Hepatocyte (in vitro differentiated cells): ENCODE results near the gene CDH4. TPM values are rescaled to one million over a fixed set of nuclear protein-coding genes. Genes with fewer than 3 reads are reported as not detected.

ENCODE experiments used
- DNase-seq: peaks from one replicate; pipeline ENCODE4 v3.0.0-alpha.2; 2016; ENCODE audit warnings: low spot score
- H2AFZ ChIP-seq: fragments of 200-600 bp; sonication (generic); 2 replicates; pipeline ENCODE4 v1.6.0; 2016; ENCODE audit warnings: antibody characterized with exemption, mild to moderate bottlenecking
- H3K27ac ChIP-seq: fragments of 200-600 bp; sonication (generic); 2 replicates; pipeline ENCODE4 v1.5.1; 2016; ENCODE audit warnings: mild to moderate bottlenecking
- H3K27me3 ChIP-seq: fragments of 200-600 bp; sonication (generic); 2 replicates; pipeline ENCODE4 v1.6.1; 2016
- H3K36me3 ChIP-seq: fragments of 200-600 bp; sonication (generic); replicated peaks from 2 replicates; pipeline ENCODE4 v1.5.1; 2016; ENCODE audit warnings: low read depth; ENCODE audit not compliant: insufficient read depth
- H3K4me1 ChIP-seq: fragments of 200-600 bp; sonication (generic); 2 replicates; pipeline ENCODE4 v1.5.1; 2016; ENCODE audit warnings: mild to moderate bottlenecking, moderate library complexity; ENCODE audit not compliant: insufficient read depth
- H3K4me2 ChIP-seq: fragments of 200-600 bp; sonication (generic); 2 replicates; pipeline ENCODE4 v1.6.0; 2016
- H3K4me3 ChIP-seq: fragments of 200-600 bp; sonication (generic); 2 replicates; pipeline ENCODE4 v1.5.1; 2016; ENCODE audit warnings: mild to moderate bottlenecking
- H3K79me2 ChIP-seq: fragments of 200-600 bp; sonication (generic); 2 replicates; pipeline ENCODE4 v1.6.0; 2017; ENCODE audit warnings: mild to moderate bottlenecking
- H3K9me2 ChIP-seq: fragments of 200-600 bp; sonication (generic); replicated peaks from 2 replicates; pipeline ENCODE4 v1.6.0; 2017; ENCODE audit warnings: mild to moderate bottlenecking; ENCODE audit not compliant: insufficient read depth
- H3K9me3 ChIP-seq: fragments of 200-600 bp; sonication (generic); 2 replicates; pipeline ENCODE4 v1.5.1; 2016; ENCODE audit warnings: low read depth, mild to moderate bottlenecking
- H4K20me1 ChIP-seq: fragments of 200-600 bp; sonication (generic); 2 replicates; pipeline ENCODE4 v1.6.0; 2016; ENCODE audit warnings: mild to moderate bottlenecking; ENCODE audit not compliant: insufficient read depth, poor library complexity, severe bottlenecking
- CTCF ChIP-seq: fragments of 200-600 bp; sonication (generic); IDR thresholded peaks from 2 replicates; pipeline ENCODE4 v1.5.1; 2016; ENCODE audit warnings: antibody characterized with exemption, mild to moderate bottlenecking; ENCODE audit not compliant: poor library complexity
- EZH2 ChIP-seq: fragments of 200-600 bp; sonication (generic); IDR thresholded peaks from 2 replicates; pipeline ENCODE4 v1.6.1; 2016; ENCODE audit warnings: antibody characterized with exemption, mild to moderate bottlenecking, borderline replicate concordance
- EZH2phosphoT487 ChIP-seq: fragments of 200-600 bp; sonication (generic); IDR thresholded peaks from one replicate; pipeline ENCODE4 v1.6.1; 2018; ENCODE audit warnings: antibody characterized with exemption, mild to moderate bottlenecking, low read depth, moderate library complexity; ENCODE audit not compliant: unreplicated experiment, severe bottlenecking
- WGBS: methylation state at CpG from one replicate; pipeline ENCODE4 v1.1.6; 2016; ENCODE audit warnings: low lambda C conversion rate; ENCODE audit errors: missing lambda C conversion rate; 5-methylcytosine and 5-hydroxymethylcytosine counted together
- polyA plus RNA-seq: library from polyadenylated mRNA; unstranded; fragments of >200 nt; fragmentation: Nextera tagmentation; extraction: Ambion mirVana; gene quantifications from 2 replicates; pipeline ENCODE4 v1.2.1, GENCODE V29; 2016
- total RNA-seq: library from RNA; depleted of rRNA; stranded (reverse); fragments of >200 nt; gene quantifications from 2 replicates; pipeline ENCODE4 v1.2.3, GENCODE V29; 2014

The CDH4 gene
- total and polyA plus RNA-seq, 2 experiments from 2014 or later: 0.53 to 0.73 TPM

DNA sequence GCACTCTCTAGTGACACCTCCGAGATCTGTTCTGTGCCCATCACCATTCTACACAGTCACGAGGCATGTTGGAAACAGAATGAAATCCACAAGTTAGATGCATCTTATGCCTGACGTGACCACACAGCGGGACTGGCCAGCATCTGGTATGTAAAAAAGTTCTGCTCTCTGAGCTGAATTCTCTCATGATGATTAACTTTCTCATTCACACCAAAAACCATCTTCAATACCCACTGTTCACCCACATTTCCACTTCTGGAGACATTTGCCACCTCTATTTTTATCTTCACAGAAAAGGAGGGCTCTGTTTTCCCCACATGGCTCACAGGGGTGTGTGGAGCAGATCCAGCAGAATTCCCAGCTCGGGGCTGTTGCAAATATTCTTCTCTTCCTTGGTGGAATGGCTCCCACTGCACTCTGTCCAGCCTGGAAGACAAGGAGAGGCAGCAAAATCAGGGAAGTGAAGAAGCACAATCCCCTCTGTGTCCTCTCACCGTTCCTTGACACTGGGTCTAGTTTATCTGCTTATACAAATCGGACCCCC lies 510.2 kb downstream of the CDH4 start:
- Histone ChIP-seq H3K4me3 (no peak overlapping the region), H3K79me2 (no peaks in the 10 kb centered on the region), H3K4me1 (no peaks in the 10 kb centered on the region), H3K4me2 (no peak overlapping the region), H3K27ac (no peak overlapping the region), H2AFZ (no peak overlapping the region), H4K20me1 (no peaks in the 10 kb centered on the region), H3K36me3 (no peaks in the 10 kb centered on the region), H3K27me3 (peaks cover 6% of the 10 kb centered on the region), H3K9me2 (no peaks in the 10 kb centered on the region), H3K9me3 (no peaks in the 10 kb centered on the region)
- no peak for DNase-seq
- WGBS: 85% methylated on average over 7 of the region's 7 CpGs
- TF ChIP-seq EZH2 (no peak), EZH2phosphoT487 (no peak), CTCF (no peak)

DNA sequence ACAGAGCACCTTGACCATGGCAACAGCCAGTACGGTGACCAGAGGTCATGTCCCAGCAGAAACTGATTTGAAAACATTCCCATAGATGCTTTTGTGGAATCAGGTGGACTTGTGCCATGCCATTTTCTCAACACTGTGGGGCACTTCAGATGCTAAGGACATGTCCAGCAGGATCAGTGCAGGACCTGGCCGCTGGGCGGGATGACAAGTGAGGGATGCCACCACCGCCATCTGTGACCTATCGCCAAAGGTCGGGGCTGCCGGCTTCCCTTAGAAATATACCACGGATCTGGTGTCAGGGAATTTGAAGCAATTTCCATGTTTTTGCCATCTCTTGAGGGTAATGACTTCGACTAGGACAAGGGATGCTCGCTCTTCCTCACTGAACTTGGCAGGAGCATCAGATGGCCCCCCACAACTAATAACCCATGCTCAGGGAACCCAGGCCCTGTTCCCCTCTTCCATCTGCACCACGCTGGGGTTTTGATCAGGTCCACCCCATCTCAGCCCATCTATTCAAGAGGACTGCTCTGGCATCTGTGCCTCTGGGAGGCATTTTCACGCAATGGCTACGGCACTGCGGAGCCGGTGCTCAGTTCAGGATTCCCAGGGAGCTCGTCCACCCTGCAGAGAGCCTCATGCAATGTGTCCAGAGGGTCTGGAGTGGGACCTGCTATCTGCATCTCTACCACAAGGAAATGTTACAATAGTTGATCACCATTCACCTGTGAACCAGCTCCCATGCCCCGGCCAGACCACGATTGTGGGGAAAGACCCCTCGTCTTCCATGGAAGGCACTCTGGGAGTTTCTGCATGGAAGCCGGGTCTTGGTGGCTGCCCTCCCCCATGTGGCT lies 511.1 kb downstream of the CDH4 start:
- TF ChIP-seq EZH2phosphoT487 (no peak), CTCF (no peak), EZH2 (no peak)
- H3K9me2 ChIP-seq: no peaks in the 10 kb centered on the region
- 89% methylated on average over 20 of the region's 20 CpGs for WGBS
- no peaks in the 10 kb centered on the region for H3K79me2 ChIP-seq
- H3K27me3 ChIP-seq: peaks cover 6% of the 10 kb centered on the region
- no peak overlapping the region for H3K4me2 ChIP-seq
- no peak overlapping the region for H3K4me3 ChIP-seq
- H3K27ac ChIP-seq: no peak overlapping the region
- H2AFZ ChIP-seq: no peak overlapping the region
- no peaks in the 10 kb centered on the region for H3K36me3 ChIP-seq
- H4K20me1 ChIP-seq: no peaks in the 10 kb centered on the region
- no peaks in the 10 kb centered on the region for H3K4me1 ChIP-seq
- H3K9me3 ChIP-seq: no peaks in the 10 kb centered on the region
- DNase-seq: no peak

GRCh38 chr20:61763740-61764400 lies 511.8 kb downstream of the CDH4 start:
- DNase-seq: no peak
- no peak for TF ChIP-seq CTCF
- H2AFZ ChIP-seq: no peak overlapping the region
- no peaks in the 10 kb centered on the region for H3K36me3 ChIP-seq
- no peaks in the 10 kb centered on the region for H3K9me2 ChIP-seq
- H4K20me1 ChIP-seq: no peaks in the 10 kb centered on the region
- H3K27ac ChIP-seq: no peak overlapping the region
- 89% methylated on average over 18 of the region's 18 CpGs for WGBS
- no peaks in the 10 kb centered on the region for H3K9me3 ChIP-seq
- no peak overlapping the region for H3K4me3 ChIP-seq
- no peaks in the 10 kb centered on the region for H3K4me1 ChIP-seq
- H3K79me2 ChIP-seq: no peaks in the 10 kb centered on the region
- peaks cover 6% of the 10 kb centered on the region for H3K27me3 ChIP-seq
- no peak overlapping the region for H3K4me2 ChIP-seq
